ENCODE results near the gene BANP.
"Not testable (repeated sequence)": the region's sequence is repeated elsewhere in the genome, so short reads cannot be mapped to it uniquely, and the experiment has no call there.

The BANP gene, protein sequence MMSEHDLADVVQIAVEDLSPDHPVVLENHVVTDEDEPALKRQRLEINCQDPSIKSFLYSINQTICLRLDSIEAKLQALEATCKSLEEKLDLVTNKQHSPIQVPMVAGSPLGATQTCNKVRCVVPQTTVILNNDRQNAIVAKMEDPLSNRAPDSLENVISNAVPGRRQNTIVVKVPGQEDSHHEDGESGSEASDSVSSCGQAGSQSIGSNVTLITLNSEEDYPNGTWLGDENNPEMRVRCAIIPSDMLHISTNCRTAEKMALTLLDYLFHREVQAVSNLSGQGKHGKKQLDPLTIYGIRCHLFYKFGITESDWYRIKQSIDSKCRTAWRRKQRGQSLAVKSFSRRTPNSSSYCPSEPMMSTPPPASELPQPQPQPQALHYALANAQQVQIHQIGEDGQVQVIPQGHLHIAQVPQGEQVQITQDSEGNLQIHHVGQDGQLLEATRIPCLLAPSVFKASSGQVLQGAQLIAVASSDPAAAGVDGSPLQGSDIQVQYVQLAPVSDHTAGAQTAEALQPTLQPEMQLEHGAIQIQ

DNA sequence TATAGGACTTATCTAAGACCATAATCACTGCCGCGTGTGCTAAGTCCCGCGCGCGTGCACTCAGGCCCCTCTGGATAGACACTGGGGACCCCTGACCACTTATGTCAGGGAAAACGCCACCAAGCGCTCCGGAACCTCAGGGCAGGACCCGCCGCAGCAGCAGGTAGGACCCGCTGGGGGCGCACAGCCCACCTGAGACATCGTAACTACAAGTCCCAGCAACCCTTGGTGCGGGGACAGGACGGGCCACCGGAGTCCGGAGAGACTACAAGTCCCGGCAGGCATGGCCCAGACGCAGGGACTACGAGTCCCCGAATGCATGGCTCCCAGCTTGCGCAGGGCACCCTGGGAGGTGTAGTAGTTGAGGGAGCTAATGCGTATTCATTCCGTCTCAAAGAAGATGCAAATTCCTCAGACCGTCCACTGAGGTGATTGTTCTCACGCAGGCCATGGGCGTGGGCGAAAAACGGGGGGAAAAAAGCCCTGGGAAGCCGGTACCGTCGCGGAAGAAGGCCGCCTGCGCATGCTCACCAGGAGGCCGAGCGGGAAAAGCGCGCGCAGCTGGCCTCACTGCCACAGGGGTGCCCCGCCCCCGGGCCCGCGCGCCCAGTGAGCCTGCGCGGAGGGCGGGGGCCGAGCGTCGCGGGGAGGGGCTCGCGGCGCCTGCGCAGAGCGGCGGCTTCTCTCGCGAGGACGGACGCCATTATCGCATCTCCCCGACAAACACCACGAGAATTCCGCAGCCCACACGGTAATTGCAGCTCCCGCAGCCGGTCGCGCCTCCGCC, at the start of gene BANP:
TSS of gene BANP (plus strand) at position 670 of the 787 bp plus-strand sequence. CDS start 23,682 bp downstream, outside the sequence.
- peaks cover 3 to 4% of the 10 kb centered on the region in 2 donors for H3K36me3 ChIP-seq (ENCODE audit: control insufficient read depth in 1 of 2, insufficient read depth in 2 of 2, low read length in 2 of 2)
- peak within 1 kb of the TSS; percentile 93 for H3K27ac ChIP-seq (ENCODE audit: low read length)
- peaks cover 27 to 33% of the 10 kb centered on the region in 2 donors for H3K4me1 ChIP-seq (ENCODE audit: control insufficient read depth in 1 of 2, insufficient read depth in 2 of 2, low read length in 2 of 2)
- peak within 1 kb of the TSS; percentile 78 to 82 for H3K4me3 ChIP-seq (ENCODE audit: low read depth in 1 of 2, low read length in 2 of 2)
- H3K9me3 ChIP-seq (ENCODE audit: control insufficient read depth in 1 of 2, low read length in 2 of 2): no peaks in the 10 kb centered on the region
- H3K27me3 ChIP-seq (ENCODE audit: low read depth, low read length): no peaks in the 10 kb centered on the region

DNA sequence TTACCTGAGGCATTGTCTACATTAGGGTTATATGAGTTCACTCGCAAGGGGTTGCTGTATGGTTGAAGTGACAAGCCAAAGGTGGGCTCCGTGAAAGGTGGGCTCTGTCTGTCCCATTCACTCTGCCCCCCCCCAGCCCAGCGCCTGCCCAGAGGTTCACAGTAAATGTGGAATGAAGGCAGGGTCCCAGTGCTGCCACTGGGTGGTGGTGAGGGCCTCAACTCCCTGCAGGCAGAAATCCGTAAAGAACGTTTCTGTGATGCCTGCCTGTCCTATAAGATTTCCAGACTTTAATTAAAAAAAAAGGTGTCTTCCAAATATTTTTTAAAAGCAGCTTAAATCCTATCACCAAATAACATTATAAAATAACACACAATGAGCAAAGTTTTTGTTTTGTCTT, 46.3 kb upstream of the BANP start:
- not testable (repeated sequence) for H3K27me3 ChIP-seq (ENCODE audit: low read depth, low read length); H3K4me3 ChIP-seq (ENCODE audit: low read depth in 1 of 2, low read length in 2 of 2); H3K4me1 ChIP-seq (ENCODE audit: control insufficient read depth in 1 of 2, insufficient read depth in 2 of 2, low read length in 2 of 2); H3K27ac ChIP-seq (ENCODE audit: low read length); H3K36me3 ChIP-seq (ENCODE audit: control insufficient read depth in 1 of 2, insufficient read depth in 2 of 2, low read length in 2 of 2); H3K9me3 ChIP-seq (ENCODE audit: control insufficient read depth in 1 of 2, low read length in 2 of 2)

DNA sequence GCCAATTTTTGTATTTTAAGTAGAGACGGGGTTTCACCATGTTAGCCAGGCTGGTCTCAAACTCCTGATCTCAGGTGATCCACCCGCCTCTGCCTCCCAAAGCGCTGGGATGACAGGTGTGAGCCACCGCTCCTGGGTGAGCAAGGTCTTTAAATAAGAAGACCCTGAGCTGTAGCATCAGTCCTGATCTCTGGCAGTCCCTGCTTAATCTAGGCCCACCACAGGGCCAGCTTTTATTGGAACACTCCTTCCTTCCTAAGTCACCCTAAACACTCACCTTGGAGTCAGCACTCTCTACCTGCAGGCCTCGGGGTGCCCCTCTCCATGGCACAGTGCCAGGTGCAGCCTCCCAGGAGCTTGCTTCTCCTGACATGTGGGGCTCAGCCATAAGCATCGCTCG, 45.7 kb upstream of the BANP start:
- H3K4me3 ChIP-seq (ENCODE audit: low read depth in 1 of 2, low read length in 2 of 2); H3K27ac ChIP-seq (ENCODE audit: low read length); H3K27me3 ChIP-seq (ENCODE audit: low read depth, low read length); H3K36me3 ChIP-seq (ENCODE audit: control insufficient read depth in 1 of 2, insufficient read depth in 2 of 2, low read length in 2 of 2); H3K4me1 ChIP-seq (ENCODE audit: control insufficient read depth in 1 of 2, insufficient read depth in 2 of 2, low read length in 2 of 2); H3K9me3 ChIP-seq (ENCODE audit: control insufficient read depth in 1 of 2, low read length in 2 of 2): not testable (repeated sequence)

DNA sequence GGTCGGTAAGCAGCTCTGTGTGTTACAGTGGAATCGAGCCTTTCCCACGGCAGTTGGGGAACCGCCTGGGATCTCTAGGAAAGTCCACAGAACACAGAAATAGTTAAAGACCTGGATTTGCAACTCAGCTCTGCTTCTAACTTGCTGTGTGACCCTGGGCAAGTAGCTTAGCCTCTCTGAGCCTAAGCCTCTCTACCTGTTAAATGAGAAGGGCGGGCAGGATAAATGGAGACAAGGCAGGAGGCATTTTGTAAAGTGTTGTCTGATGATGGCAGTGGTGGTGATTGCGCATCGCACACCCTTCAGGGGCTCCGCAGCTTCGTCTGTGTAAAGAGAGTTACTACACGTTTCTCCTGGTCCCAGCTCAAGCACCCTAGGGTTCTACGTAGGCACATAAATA, 43.1 kb upstream of the BANP start:
- not testable (repeated sequence) for H3K4me1 ChIP-seq (ENCODE audit: control insufficient read depth in 1 of 2, insufficient read depth in 2 of 2, low read length in 2 of 2); H3K27ac ChIP-seq (ENCODE audit: low read length); H3K27me3 ChIP-seq (ENCODE audit: low read depth, low read length); H3K36me3 ChIP-seq (ENCODE audit: control insufficient read depth in 1 of 2, insufficient read depth in 2 of 2, low read length in 2 of 2); H3K9me3 ChIP-seq (ENCODE audit: control insufficient read depth in 1 of 2, low read length in 2 of 2); H3K4me3 ChIP-seq (ENCODE audit: low read depth in 1 of 2, low read length in 2 of 2)

DNA sequence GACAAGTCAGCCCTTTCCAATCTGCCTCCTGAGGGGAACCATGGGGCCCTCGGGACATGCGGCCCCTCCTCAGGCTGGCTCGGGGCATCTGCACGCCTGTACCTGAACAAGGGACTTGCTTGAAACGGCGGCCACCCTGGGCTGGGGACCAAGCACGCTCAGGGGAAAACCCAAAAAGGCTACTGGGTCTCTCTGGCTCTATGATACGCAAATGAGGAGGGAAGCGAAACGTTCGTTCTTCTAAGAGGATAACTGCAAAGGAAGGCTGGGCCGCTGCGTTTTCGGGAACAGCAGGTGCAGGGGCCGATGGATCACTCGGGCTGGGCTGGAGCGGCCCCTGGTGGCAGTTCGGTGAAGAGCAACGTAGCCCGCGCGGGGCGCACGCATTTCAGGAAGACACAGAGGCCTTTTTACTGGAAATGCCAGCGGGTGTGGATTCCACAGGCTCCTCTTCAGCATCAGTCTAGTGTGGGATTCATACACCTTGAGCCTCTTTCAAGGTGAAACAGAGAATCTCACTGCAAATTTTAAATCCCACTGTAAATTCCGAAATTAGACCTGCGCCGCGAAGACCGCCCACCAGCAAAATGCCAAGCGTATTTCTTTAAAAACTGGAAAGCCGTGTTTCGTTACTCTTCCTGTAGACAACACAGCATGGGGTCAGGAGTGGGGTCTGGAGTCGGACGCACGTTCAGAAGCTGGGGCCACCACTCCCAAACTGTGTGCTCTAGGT, 41.9 kb upstream of the BANP start:
- H3K4me3 ChIP-seq (ENCODE audit: low read depth in 1 of 2, low read length in 2 of 2); H3K4me1 ChIP-seq (ENCODE audit: control insufficient read depth in 1 of 2, insufficient read depth in 2 of 2, low read length in 2 of 2); H3K27me3 ChIP-seq (ENCODE audit: low read depth, low read length); H3K9me3 ChIP-seq (ENCODE audit: control insufficient read depth in 1 of 2, low read length in 2 of 2); H3K36me3 ChIP-seq (ENCODE audit: control insufficient read depth in 1 of 2, insufficient read depth in 2 of 2, low read length in 2 of 2); H3K27ac ChIP-seq (ENCODE audit: low read length): not testable (repeated sequence)

DNA sequence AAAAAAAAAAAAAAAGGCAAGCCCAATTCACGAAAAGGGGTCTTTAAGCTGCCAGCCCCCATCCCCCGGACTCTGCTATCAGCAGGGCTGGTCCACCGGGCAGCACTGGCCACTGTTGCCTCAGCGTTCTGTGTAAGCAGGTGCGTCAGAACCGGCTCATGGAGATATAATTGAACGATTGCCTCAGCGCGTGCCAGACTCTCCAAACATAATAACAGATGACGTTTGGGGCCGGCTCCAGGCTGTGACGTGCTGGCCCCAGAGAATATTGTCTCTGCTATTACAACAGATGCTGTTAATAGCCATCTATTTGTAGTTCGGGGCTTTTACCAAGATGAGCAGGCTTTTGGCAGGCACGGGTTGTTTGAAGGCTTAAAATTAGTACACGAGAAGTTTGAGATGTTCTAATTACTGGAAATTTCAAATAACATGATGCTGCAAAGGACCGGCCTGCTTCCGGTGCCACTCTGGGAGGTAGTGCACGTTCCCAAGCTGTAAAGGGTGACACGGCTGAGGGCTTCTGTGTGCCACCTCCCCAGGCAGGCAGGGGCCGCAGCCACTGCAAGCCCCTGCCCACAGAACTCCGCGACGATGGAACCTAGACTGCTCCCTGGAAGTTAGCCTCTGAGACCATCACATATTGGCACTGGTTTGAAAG, 40.0 kb upstream of the BANP start:
- not testable (repeated sequence) for H3K4me3 ChIP-seq (ENCODE audit: low read depth in 1 of 2, low read length in 2 of 2); H3K27me3 ChIP-seq (ENCODE audit: low read depth, low read length); H3K4me1 ChIP-seq (ENCODE audit: control insufficient read depth in 1 of 2, insufficient read depth in 2 of 2, low read length in 2 of 2); H3K9me3 ChIP-seq (ENCODE audit: control insufficient read depth in 1 of 2, low read length in 2 of 2); H3K36me3 ChIP-seq (ENCODE audit: control insufficient read depth in 1 of 2, insufficient read depth in 2 of 2, low read length in 2 of 2)
- H3K27ac ChIP-seq (ENCODE audit: low read length): peak overlapping the region; percentile 51

DNA sequence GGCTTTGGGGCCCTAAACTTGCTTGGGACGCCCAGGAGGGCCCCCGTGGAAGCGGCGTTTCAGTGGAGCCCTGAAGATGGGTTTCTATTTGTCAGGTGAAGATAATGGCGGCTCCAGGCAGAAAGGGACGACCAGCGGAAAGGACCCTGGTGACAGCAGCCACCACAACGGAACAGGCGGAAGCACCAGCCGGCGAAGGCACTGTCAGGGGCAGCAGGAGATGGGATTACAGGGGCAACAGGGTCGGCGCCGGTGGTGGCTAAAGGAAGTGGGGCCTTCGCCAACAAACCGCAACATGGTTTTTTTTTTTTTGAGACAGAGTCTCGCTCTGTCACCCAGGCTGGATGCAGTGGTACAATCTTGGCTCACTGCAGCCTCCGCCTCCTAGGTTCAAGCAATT, 38.5 kb upstream of the BANP start:
- not testable (repeated sequence) for H3K36me3 ChIP-seq (ENCODE audit: control insufficient read depth in 1 of 2, insufficient read depth in 2 of 2, low read length in 2 of 2); H3K4me1 ChIP-seq (ENCODE audit: control insufficient read depth in 1 of 2, insufficient read depth in 2 of 2, low read length in 2 of 2); H3K4me3 ChIP-seq (ENCODE audit: low read depth in 1 of 2, low read length in 2 of 2); H3K27ac ChIP-seq (ENCODE audit: low read length); H3K9me3 ChIP-seq (ENCODE audit: control insufficient read depth in 1 of 2, low read length in 2 of 2); H3K27me3 ChIP-seq (ENCODE audit: low read depth, low read length)

DNA sequence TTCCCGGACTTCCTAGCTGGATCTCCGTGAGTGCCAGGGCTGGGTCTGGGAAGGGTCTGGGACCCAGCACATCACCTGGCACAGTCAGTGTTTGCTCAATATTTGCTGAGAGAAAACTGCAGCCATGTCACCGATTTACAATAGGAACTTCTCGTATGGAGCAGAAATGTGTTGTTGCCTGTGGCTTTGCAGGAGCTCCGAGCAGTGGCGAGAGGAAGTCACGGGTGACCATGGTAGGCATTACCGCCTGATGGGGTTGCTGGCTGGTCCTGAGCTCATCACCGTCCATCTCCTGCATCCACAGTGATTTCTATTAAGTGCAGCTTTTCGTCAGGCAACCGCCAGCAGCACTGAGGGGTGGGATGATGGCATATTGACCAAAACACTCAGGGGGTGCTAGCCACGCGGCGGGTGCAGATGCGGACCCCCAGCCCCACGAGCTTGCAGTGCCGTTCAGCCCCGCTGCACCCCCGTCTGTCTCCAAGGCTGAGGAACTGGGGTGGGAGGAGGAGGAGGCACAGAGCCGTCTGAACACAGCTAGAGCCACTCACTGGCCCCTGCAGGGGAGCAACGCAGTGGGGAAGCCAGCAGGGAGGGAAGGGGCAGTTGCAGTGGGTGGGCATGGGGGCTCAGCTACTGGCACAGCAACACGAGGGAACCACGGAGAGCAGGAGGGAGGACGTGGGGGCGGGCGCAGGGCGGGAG, 37.1 kb upstream of the BANP start:
- H3K27ac ChIP-seq (ENCODE audit: low read length); H3K36me3 ChIP-seq (ENCODE audit: control insufficient read depth in 1 of 2, insufficient read depth in 2 of 2, low read length in 2 of 2); H3K9me3 ChIP-seq (ENCODE audit: control insufficient read depth in 1 of 2, low read length in 2 of 2); H3K27me3 ChIP-seq (ENCODE audit: low read depth, low read length); H3K4me1 ChIP-seq (ENCODE audit: control insufficient read depth in 1 of 2, insufficient read depth in 2 of 2, low read length in 2 of 2); H3K4me3 ChIP-seq (ENCODE audit: low read depth in 1 of 2, low read length in 2 of 2): not testable (repeated sequence)

DNA sequence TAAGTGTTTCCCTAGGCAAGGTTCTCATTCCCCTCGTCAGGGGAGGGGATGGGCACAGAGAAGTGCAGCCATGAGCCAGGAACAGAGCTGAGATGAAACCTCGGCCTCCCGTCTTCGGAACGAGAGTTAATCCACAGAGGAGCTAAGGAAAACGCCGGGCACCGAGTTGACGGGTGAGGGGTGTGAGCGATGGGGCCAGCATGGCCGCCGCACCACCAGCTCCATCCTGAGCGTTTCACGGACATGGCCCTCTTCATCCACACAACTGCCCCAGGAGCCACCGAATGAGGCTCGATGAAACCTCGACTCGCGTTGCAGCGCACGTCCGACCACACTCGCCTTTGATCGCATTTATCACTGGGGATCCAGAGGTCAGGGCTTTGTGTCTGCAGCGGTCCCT, 36.4 kb upstream of the BANP start:
- Histone ChIP-seq H3K27me3 (ENCODE audit: low read depth, low read length) (no peaks in the 10 kb centered on the region), H3K4me3 (ENCODE audit: low read depth in 1 of 2, low read length in 2 of 2) (no peak overlapping the region), H3K4me1 (ENCODE audit: control insufficient read depth in 1 of 2, insufficient read depth in 2 of 2, low read length in 2 of 2) (no peaks in the 10 kb centered on the region), H3K27ac (ENCODE audit: low read length) (no peak overlapping the region), H3K36me3 (ENCODE audit: control insufficient read depth in 1 of 2, insufficient read depth in 2 of 2, low read length in 2 of 2) (no peaks in the 10 kb centered on the region), H3K9me3 (ENCODE audit: control insufficient read depth in 1 of 2, low read length in 2 of 2) (no peaks in the 10 kb centered on the region)

DNA sequence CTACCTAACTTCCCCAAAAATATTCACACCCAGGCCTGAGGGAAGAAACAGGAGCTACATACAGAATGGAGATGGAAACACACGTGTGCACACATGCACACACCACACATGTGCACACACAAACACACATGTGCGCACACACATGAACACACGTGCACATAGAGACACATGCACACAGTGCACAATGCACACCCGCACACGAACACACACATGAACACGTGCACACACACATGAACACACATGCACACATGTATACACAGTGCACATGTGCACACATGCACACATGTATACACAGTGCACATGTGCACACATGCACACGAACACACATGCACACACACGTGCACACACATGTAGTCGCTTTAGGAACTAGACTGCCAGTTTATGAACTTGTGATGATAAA, 33.7 kb upstream of the BANP start:
- no peak overlapping the region for H3K27ac ChIP-seq (ENCODE audit: low read length)
- H3K4me1 ChIP-seq (ENCODE audit: control insufficient read depth in 1 of 2, insufficient read depth in 2 of 2, low read length in 2 of 2): no peaks in the 10 kb centered on the region
- H3K4me3 ChIP-seq (ENCODE audit: low read depth in 1 of 2, low read length in 2 of 2): no peak overlapping the region
- no peaks in the 10 kb centered on the region for H3K36me3 ChIP-seq (ENCODE audit: control insufficient read depth in 1 of 2, insufficient read depth in 2 of 2, low read length in 2 of 2)
- H3K9me3 ChIP-seq (ENCODE audit: control insufficient read depth in 1 of 2, low read length in 2 of 2): no peaks in the 10 kb centered on the region
- no peaks in the 10 kb centered on the region for H3K27me3 ChIP-seq (ENCODE audit: low read depth, low read length)
